ENCODE results near the gene SMYD3. TPM values are rescaled to one million over a fixed set of nuclear protein-coding genes. Genes with fewer than 3 reads are reported as not detected.

SMYD3 gene
- total and polyA plus RNA-seq, 9 donors, result 10.8 to 24.0 (median 13.7) TPM

DNA sequence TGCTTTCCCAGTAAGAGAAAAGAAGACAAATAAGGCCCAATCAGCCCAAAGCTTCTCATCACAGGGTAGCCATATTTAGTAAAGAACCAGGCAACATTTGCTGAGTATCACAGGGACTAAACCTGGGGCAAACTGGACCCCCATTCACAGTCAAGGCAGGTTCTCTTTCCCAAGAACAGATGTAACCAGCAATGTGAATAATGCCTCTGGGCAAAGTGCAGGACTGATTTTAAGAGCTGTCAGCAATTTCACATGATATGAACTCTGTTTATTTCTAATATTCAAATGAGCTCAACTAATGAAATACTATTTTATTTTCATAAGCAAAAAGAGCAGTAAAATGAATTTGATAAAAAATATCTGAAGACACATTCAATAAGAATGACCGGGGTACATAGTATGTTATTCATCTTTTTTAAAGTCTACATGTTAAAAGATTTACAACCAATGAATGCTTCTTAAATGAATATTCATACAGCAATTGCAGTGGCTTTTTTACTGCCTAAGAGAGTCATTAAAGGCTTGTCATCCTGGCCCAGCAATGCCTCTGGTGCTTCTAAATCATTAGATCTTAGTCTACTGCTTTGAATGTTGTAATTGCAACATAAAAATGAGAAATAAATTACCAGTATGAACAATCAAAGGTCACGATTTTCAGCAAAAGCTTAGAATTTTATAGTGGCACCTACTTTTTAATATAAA is 308.8 kb downstream of the SMYD3 start:
- Histone ChIP-seq H3K9me3 (no peaks in the 10 kb centered on the region), H3K36me3 (no peaks in the 10 kb centered on the region), H3K27ac (no peak overlapping the region), H3K4me1 (ENCODE audit: insufficient read depth) (peaks cover 9% of the 10 kb centered on the region), H3K4me3 (no peak overlapping the region), H3K27me3 (no peaks in the 10 kb centered on the region)
- 87 to 94% (median 93%) methylated on average over 2 of the region's 2 CpGs for WGBS, 3 donors
- no peak for TF ChIP-seq POLR2A (IDR thresholded peaks at IDR 0.05)
- no peak for TF ChIP-seq EP300 (IDR thresholded peaks at IDR 0.05)
- TF ChIP-seq, protein P1, sequence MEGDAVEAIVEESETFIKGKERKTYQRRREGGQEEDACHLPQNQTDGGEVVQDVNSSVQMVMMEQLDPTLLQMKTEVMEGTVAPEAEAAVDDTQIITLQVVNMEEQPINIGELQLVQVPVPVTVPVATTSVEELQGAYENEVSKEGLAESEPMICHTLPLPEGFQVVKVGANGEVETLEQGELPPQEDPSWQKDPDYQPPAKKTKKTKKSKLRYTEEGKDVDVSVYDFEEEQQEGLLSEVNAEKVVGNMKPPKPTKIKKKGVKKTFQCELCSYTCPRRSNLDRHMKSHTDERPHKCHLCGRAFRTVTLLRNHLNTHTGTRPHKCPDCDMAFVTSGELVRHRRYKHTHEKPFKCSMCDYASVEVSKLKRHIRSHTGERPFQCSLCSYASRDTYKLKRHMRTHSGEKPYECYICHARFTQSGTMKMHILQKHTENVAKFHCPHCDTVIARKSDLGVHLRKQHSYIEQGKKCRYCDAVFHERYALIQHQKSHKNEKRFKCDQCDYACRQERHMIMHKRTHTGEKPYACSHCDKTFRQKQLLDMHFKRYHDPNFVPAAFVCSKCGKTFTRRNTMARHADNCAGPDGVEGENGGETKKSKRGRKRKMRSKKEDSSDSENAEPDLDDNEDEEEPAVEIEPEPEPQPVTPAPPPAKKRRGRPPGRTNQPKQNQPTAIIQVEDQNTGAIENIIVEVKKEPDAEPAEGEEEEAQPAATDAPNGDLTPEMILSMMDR (IDR thresholded peaks at IDR 0.05), result no peak
- intact Hi-C loops (cut with DNase I), result no loop called here
- no peak for DNase-seq

DNA sequence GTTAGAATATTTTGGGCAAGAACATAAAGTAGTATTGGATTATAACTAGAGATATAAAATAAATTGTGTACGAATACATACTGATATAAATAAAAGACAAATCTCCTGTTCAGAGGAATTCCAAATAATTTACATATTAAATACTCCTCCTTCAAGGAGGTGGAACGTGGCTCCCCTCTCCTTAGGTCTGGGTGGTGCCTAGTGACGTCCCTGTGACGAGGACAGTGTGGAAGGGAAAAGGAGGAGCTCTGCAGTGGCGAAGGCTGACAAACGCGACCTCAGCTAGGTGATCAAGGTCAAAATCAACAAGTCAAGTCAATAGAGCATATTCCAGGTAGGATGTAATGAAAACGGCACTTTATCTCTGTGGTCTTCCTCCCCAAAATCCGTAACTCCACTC is 310.0 kb downstream of the SMYD3 start:
- TF ChIP-seq, protein P1 (IDR thresholded peaks at IDR 0.05), result no peak
- no peak for TF ChIP-seq EP300 (IDR thresholded peaks at IDR 0.05)
- no peak for TF ChIP-seq POLR2A (IDR thresholded peaks at IDR 0.05)
- H3K36me3 ChIP-seq, result no peaks in the 10 kb centered on the region
- H3K9me3 ChIP-seq, result no peaks in the 10 kb centered on the region
- DNase-seq, result no peak
- H3K4me1 ChIP-seq (ENCODE audit: insufficient read depth), result peaks cover 9% of the 10 kb centered on the region
- no peak overlapping the region for H3K27ac ChIP-seq
- no peaks in the 10 kb centered on the region for H3K27me3 ChIP-seq
- WGBS, 3 donors, result 90 to 91% (median 91%) methylated on average over 9 of the region's 9 CpGs
- H3K4me3 ChIP-seq, result no peak overlapping the region
- intact Hi-C loops (cut with DNase I), result no loop called here

DNA sequence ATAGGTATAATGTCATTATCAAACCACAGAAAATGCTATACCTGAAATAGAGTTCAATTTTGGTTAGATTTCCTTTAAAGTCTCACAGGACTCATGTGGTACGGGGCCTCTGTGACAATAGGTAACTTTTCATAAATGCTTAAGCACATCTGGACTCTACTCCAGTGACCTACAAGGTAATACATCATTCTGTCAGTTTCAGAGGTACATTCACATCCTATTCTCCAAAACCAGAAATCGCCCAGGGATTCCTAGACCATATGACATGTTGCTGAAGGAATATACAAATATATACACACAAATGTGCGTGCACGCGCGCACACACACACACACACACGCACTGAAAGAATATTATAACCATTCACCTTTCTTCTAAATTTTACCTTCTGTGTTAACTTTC is 311.8 kb downstream of the SMYD3 start:
- Histone ChIP-seq H3K9me3 (no peaks in the 10 kb centered on the region), H3K36me3 (no peaks in the 10 kb centered on the region), H3K4me1 (ENCODE audit: insufficient read depth) (peaks cover 9% of the 10 kb centered on the region), H3K27me3 (no peaks in the 10 kb centered on the region), H3K27ac (no peak overlapping the region), H3K4me3 (no peak overlapping the region)
- TF ChIP-seq EP300 (IDR thresholded peaks at IDR 0.05) (no peak), POLR2A (IDR thresholded peaks at IDR 0.05) (no peak)
- intact Hi-C loops (cut with DNase I), result no loop called here
- 80 to 96% (median 89%) methylated on average over 7 of the region's 7 CpGs for WGBS, 3 donors
- no peak for DNase-seq

DNA sequence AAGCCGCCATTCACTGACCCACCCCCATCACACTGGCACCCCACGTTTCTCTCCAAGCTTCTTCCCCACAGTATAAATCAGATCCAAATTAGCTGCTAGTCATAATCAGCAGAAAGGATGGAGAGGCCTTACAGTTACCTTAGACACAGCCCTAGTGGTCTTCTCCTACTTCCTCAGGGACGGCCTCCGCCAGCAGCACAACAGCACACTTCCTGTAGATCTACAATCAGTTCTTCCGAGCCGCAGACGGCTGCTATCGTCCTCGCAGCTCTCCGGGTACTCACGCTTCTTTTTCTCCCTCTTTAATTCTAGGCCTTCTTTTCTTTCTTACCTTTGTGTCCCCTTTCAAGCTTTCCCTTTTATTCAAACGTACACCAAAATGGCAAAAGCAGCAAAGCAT is 313.5 kb downstream of the SMYD3 start:
- Histone ChIP-seq H3K36me3 (no peaks in the 10 kb centered on the region), H3K27ac (no peak overlapping the region), H3K4me1 (ENCODE audit: insufficient read depth) (no peaks in the 10 kb centered on the region), H3K27me3 (no peaks in the 10 kb centered on the region), H3K4me3 (no peak overlapping the region), H3K9me3 (no peaks in the 10 kb centered on the region)
- intact Hi-C loops (cut with DNase I), result no loop called here
- DNase-seq, result no peak
- TF ChIP-seq EP300 (IDR thresholded peaks at IDR 0.05) (no peak), POLR2A (IDR thresholded peaks at IDR 0.05) (no peak)
- TF ChIP-seq, protein P1 (IDR thresholded peaks at IDR 0.05), result no peak
- 93 to 96% (median 94%) methylated on average over 12 of the region's 12 CpGs for WGBS, 3 donors

DNA sequence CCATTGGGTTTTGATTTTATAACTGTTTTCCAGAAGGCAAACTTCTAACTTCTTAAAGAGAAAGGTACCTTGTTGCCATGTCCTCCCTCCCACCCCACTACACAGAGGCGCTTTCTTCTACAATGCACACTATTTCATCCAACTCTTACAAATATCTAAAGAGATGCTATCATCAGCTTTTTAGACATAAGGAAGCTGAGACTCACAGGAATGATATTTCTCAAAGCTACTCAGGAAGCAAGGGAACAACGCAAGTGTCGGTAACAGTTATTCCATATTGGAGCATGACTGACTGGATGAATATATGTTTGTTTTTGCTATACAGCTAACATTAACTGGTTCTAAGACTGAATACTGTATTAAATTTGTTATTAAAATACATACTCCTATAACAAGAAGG is 318.0 kb downstream of the SMYD3 start:
- no peak for DNase-seq
- H3K4me3 ChIP-seq, result no peak overlapping the region
- 97 to 99% (median 98%) methylated on average over 3 of the region's 3 CpGs for WGBS, 3 donors
- H3K4me1 ChIP-seq (ENCODE audit: insufficient read depth), result no peaks in the 10 kb centered on the region
- TF ChIP-seq EP300 (IDR thresholded peaks at IDR 0.05) (no peak), POLR2A (IDR thresholded peaks at IDR 0.05) (no peak)
- TF ChIP-seq, protein P1 (IDR thresholded peaks at IDR 0.05), result no peak
- no peaks in the 10 kb centered on the region for H3K27me3 ChIP-seq
- H3K9me3 ChIP-seq, result no peaks in the 10 kb centered on the region
- H3K36me3 ChIP-seq, result no peaks in the 10 kb centered on the region
- H3K27ac ChIP-seq, result no peak overlapping the region
- intact Hi-C loops (cut with DNase I), result loop anchor here in 1 of 4 donors (2.0 kb wide), 1 partner anchor 18 kb away; no protein-coding TSS in a partner anchor
